Small intestine (tissue), 7 donors: Measurements from ENCODE around the gene FARS2. TPM values are rescaled to one million over a fixed set of nuclear protein-coding genes. Genes with fewer than 3 reads are reported as not detected.

ENCODE experiments used
- DNase-seq, 2 donors: peaks; one replicate each; pipeline versions ENCODE4 v3.0.0 to v3.0.0-alpha.2; 2013
- FAIRE-seq: peaks from 2 replicates; lab custom pipeline; 2012; peaks lifted over from hg19 to GRCh38; lab: Jason Lieb, UNC
- H3K27ac ChIP-seq, 3 donors: one replicate each; pipeline ENCODE4 v1.5.1; 2013; ENCODE audit warnings: low read length in 2 of 3, mild to moderate bottlenecking in 2 of 3, control low read depth in 1 of 3, inconsistent platforms in 1 of 3, low read depth in 1 of 3, moderate library complexity in 1 of 3
- H3K27me3 ChIP-seq, 3 donors: one replicate each; pipeline ENCODE4 v1.6.1; 2013; ENCODE audit warnings: low read length in 3 of 3, inconsistent platforms in 1 of 3; ENCODE audit not compliant: control insufficient read depth in 3 of 3, insufficient read depth in 3 of 3
- H3K36me3 ChIP-seq, 3 donors: one replicate each; pipeline ENCODE4 v1.6.1; 2013; ENCODE audit warnings: low read length in 3 of 3, inconsistent platforms in 1 of 3, low read depth in 1 of 3, mild to moderate bottlenecking in 1 of 3, moderate library complexity in 1 of 3; ENCODE audit not compliant: control insufficient read depth in 3 of 3, insufficient read depth in 2 of 3
- H3K4me1 ChIP-seq, 3 donors: one replicate each; pipeline ENCODE4 v1.6.1; 2013; ENCODE audit warnings: low read length in 2 of 3, inconsistent platforms in 1 of 3, low read depth in 1 of 3, mild to moderate bottlenecking in 1 of 3, moderate library complexity in 1 of 3; ENCODE audit not compliant: control insufficient read depth in 3 of 3, insufficient read depth in 2 of 3
- H3K4me3 ChIP-seq, 3 donors: one replicate each; pipeline ENCODE4 v1.5.1; 2013; ENCODE audit warnings: low read length in 3 of 3, control low read depth in 1 of 3, inconsistent platforms in 1 of 3, low read depth in 1 of 3, mild to moderate bottlenecking in 1 of 3, moderate library complexity in 1 of 3
- H3K9me3 ChIP-seq, 2 donors: one replicate each; pipeline ENCODE4 v1.6.1; 2013; ENCODE audit warnings: low read depth in 1 of 2, low read length in 1 of 2; ENCODE audit not compliant: control insufficient read depth in 2 of 2, insufficient read depth in 1 of 2
- WGBS, 3 donors: extraction: QIAGEN DNeasy Blood & Tissue Kit; methylation state at CpG; one replicate each; pipeline ENCODE4 v1.1.7; 2013; 5-methylcytosine and 5-hydroxymethylcytosine counted together
- polyA plus RNA-seq, 4 donors: library from polyadenylated mRNA; stranded (reverse) in 3 of 4; unstranded in 1 of 4; fragments of 200-250 nt in 3 of 4; fragments of 120-200 nt in 1 of 4; gene quantifications; one replicate each; pipeline versions ENCODE4 v1.2.1 to v1.2.3, GENCODE V29; 2013
- donor health status: healthy with polysubstance abuse.
- donor health status: control.
- donor health status: control.
- donor health status: Bipolar disorder and iron deficiency.
- donor health status: healthy.

The FARS2 gene
- polyA plus RNA-seq, 4 donors = 6.0 to 16.6 (median 11.8) TPM

DNA sequence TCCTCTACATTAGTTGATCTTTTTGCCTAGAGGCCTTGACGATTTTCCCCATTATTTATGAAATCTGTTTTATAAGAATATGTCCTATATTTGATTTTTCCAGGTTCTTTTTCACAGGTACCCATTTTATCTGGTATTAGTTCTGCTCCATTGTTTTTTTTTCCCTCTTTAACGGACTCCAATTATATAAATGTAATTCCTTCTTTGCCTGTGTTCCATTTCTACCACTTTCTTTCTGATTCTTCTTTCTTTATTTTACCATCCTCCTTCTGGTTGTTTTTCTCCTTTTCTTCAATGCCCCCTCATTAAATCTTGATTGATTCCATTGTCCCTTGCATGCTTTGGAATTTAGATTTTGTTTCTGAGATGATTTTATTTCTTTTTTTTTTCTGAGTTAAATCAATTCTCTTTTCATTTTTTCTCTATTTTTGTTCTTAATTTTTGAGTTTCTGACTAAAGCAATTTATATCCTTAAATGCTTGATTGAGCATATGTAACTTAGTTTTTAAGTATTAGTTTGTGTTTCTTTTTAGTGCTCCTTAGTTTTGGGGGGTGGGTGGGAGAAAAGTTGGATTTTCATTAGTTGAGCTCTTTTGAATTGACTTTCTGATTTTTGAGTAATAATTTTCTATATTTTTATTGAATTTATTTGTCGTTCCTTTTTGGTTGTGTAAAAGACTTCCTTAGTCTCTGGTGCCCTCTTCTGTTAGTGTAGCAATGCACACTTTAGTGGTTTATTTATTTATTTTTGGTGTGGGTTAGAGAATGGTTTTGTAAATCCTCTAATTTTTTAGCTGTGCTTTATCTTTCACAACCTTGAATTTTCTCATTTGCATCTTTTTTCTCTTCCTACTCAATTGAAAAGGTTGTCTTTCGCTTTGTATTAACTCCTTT, 140.8 kb downstream of the FARS2 start:
- FAIRE-seq (no peak), DNase-seq (no peak)
- H3K36me3 ChIP-seq = no peaks in the 10 kb centered on the region
- 86 to 89% (median 89%) methylated on average over 4 of the region's 4 CpGs for WGBS, 3 donors
- H3K4me3 ChIP-seq = no peak overlapping the region
- no peak overlapping the region for H3K27ac ChIP-seq
- no peaks in the 10 kb centered on the region for H3K4me1 ChIP-seq
- no peaks in the 10 kb centered on the region for H3K9me3 ChIP-seq
- no peaks in the 10 kb centered on the region for H3K27me3 ChIP-seq

DNA sequence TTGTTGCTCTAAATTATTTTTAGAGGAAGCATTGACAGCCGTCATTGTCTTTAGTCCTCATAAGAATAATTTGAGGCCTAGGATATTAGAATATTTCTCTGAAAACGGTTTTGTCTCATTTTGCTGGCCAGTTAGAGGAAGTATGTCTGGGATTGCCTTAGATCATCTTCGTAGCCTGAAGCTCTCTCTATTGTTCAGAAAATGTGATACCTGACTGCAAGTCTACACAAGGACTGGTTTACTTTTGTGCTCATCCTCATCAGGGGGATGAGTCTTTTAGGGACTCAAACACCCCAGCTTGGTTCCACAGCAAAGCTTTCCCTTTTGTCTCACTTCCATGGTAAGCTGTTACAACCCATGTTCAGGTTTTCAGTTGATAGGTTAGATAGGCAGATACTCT, 141.8 kb downstream of the FARS2 start:
- DNase-seq = no peak
- WGBS, 3 donors = 85 to 90% (median 89%) methylated on average over 3 of the region's 3 CpGs
- Histone ChIP-seq H3K9me3 (no peaks in the 10 kb centered on the region), H3K4me3 (no peak overlapping the region), H3K4me1 (no peaks in the 10 kb centered on the region), H3K36me3 (no peaks in the 10 kb centered on the region), H3K27ac (no peak overlapping the region), H3K27me3 (no peaks in the 10 kb centered on the region)
- FAIRE-seq = no peak

DNA sequence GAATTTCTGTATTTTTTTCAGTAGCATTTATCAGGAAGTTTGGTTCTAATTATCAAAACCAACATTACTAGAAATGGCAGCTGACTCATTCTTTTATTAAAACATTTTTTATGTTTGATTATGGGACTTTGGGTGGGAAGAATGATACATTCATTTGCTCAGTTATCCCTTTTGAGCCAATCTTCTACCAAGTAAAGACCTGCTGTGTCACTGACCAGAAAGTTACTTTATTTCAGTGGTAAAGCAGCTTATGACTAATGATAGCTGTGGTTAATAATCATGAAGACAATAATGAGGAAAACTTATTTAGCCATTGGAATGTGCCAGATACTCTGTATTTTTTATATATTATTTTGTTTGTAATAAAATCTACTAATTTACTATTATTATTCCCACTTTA, 142.3 kb downstream of the FARS2 start:
- DNase-seq (no peak), FAIRE-seq (no peak)
- Histone ChIP-seq H3K36me3 (no peaks in the 10 kb centered on the region), H3K4me3 (no peak overlapping the region), H3K9me3 (no peaks in the 10 kb centered on the region), H3K27ac (no peak overlapping the region), H3K4me1 (no peaks in the 10 kb centered on the region), H3K27me3 (no peaks in the 10 kb centered on the region)

DNA sequence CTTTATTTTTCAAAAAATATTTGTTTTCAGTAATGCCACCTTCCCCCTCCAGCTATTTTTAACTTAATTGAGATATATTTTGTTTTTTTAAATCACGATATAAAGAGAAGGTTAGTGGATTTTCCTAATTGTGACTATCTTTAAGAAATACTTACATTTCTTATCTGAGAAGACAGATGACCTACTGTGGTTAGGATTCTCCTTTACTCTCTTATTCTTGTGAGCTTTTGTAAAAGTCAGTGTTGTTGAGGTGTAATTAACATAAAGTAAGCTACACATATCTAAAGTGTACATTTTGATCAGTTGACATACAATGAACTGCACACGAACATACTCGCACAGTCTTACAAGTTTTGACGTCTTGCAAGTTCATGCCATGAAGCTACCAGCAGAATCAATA, 144.7 kb downstream of the FARS2 start:
- H3K4me1 ChIP-seq = no peaks in the 10 kb centered on the region
- no peak overlapping the region for H3K4me3 ChIP-seq
- no peaks in the 10 kb centered on the region for H3K27me3 ChIP-seq
- DNase-seq (no peak), FAIRE-seq (no peak)
- 96 to 97% (median 97%) methylated on average over 4 of the region's 4 CpGs for WGBS, 3 donors
- no peaks in the 10 kb centered on the region for H3K36me3 ChIP-seq
- H3K9me3 ChIP-seq = no peaks in the 10 kb centered on the region
- H3K27ac ChIP-seq = no peak overlapping the region

DNA sequence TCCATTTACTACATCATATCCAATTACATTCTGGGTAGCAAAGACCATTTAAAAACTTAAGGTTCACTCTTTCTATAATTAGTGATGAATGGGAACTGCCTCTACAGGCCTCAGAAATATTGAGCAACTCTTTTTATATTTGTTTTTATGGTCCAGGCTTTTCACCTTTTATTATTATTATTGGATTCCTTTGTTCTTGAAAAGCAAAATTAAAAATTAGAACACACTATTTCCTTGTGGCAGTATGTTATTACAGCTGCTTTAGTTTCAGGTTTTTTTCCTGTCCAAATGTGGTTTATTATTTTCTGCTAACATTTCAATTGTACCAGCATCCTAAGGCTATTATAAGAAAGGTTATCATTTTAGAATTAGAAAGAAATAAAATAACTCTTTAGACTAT, 150.1 kb downstream of the FARS2 start:
- no peaks in the 10 kb centered on the region for H3K4me1 ChIP-seq
- peaks cover 0 to 4% (median 0%) of the 10 kb centered on the region in 3 donors for H3K36me3 ChIP-seq
- H3K27ac ChIP-seq = no peak overlapping the region
- FAIRE-seq (no peak), DNase-seq (no peak)
- no peak overlapping the region for H3K4me3 ChIP-seq
- no peaks in the 10 kb centered on the region for H3K9me3 ChIP-seq
- H3K27me3 ChIP-seq = no peaks in the 10 kb centered on the region

DNA sequence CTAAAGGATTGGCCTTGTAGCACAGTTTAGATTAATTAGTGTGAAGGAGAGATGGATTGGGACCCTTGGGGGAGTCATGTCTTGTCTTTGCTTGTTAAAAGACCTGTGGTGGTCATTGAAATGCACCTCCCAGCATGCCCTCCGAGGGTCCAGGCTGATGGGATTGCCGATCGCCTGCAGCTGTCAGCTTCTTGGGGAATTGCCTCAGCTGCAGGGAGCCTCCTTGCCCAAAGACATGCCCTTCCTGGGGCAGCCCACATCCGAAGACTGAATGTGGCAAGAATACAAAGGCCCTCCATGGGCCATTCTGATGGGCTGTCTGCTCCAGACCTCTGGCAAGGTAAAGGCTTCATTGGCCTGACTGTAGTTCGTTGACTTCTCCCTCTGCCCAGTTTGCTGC, 150.7 kb downstream of the FARS2 start:
- H3K27me3 ChIP-seq = no peaks in the 10 kb centered on the region
- H3K27ac ChIP-seq = no peak overlapping the region
- H3K9me3 ChIP-seq = no peaks in the 10 kb centered on the region
- DNase-seq (no peak), FAIRE-seq (no peak)
- WGBS, 3 donors = 85 to 93% (median 93%) methylated on average over 5 of the region's 5 CpGs
- H3K4me3 ChIP-seq = no peak overlapping the region
- H3K36me3 ChIP-seq = peaks cover 0 to 4% (median 0%) of the 10 kb centered on the region in 3 donors
- H3K4me1 ChIP-seq = no peaks in the 10 kb centered on the region

DNA sequence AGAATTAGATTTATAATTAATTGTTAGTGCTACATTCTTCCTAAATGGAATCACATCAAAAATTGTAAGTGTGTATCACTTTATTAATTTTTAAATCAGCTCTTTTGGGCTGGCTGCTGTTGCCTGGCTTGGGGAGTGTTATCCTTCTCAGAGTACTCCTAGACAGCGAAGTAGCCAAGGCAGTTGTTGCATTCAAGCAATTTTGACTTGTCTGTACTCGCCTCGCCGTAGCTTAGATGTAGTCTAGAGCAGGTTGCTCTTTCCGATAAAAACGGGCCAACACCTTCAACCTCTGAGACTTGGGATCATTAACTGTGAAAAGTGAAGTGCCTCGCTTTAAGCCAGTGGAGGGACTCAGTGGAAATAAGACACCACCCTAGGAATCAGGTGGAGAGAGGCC, 151.3 kb downstream of the FARS2 start:
- DNase-seq (no peak), FAIRE-seq (no peak)
- H3K36me3 ChIP-seq = peaks cover 0 to 7% (median 0%) of the 10 kb centered on the region in 3 donors
- no peaks in the 10 kb centered on the region for H3K27me3 ChIP-seq
- no peak overlapping the region for H3K4me3 ChIP-seq
- H3K9me3 ChIP-seq = peaks cover 0 to 3% of the 10 kb centered on the region in 2 donors
- H3K4me1 ChIP-seq = no peaks in the 10 kb centered on the region
- no peak overlapping the region for H3K27ac ChIP-seq
- WGBS, 3 donors = 95 to 96% (median 96%) methylated on average over 7 of the region's 7 CpGs

DNA sequence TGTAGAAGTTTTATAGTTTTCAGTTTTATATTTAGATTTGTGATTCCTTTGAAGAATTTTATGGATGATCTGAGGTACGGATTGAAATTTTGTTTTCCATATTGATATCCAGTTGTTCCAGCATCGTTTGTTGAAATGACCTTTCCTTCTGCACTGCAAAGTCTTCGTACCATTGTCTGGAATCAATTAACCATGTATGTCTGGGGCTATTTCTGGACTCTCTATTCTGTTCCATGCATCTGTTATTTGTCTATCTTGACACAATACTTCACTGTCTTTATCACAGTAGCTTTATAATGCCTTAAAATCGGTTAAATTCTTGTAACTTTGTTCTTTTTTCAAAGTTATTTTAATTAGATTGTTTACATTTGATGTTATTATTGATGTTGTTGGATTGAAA, 154.9 kb downstream of the FARS2 start:
- H3K27me3 ChIP-seq = no peaks in the 10 kb centered on the region
- no peak overlapping the region for H3K27ac ChIP-seq
- peaks cover 0 to 13% (median 0%) of the 10 kb centered on the region in 3 donors for H3K36me3 ChIP-seq
- DNase-seq = no peak
- WGBS, 3 donors = 90 to 95% (median 95%) methylated on average over 4 of the region's 4 CpGs
- H3K4me3 ChIP-seq = no peak overlapping the region
- FAIRE-seq = no peak
- H3K4me1 ChIP-seq = no peaks in the 10 kb centered on the region
- peaks cover 0 to 13% of the 10 kb centered on the region in 2 donors for H3K9me3 ChIP-seq
